H9 (cell line): ENCODE results near the gene ZNF350. TPM values are rescaled to one million over a fixed set of nuclear protein-coding genes. Genes with fewer than 3 reads are reported as not detected.

Source experiments
- DNase-seq: peaks from one replicate; pipeline ENCODE4 v3.0.0-alpha.2; 2017
- H2AFZ ChIP-seq: one replicate; pipeline ENCODE4 v1.6.1; 2013; ENCODE audit warnings: mild to moderate bottlenecking, low read length, control low read depth, moderate library complexity
- H2AK5ac ChIP-seq: 2 replicates; pipeline ENCODE4 v1.6.1; 2013; ENCODE audit warnings: low read length, control low read depth, mixed read lengths; ENCODE audit not compliant: insufficient read length
- H2BK120ac ChIP-seq: one replicate; pipeline ENCODE4 v1.6.1; 2013; ENCODE audit warnings: low read depth, mild to moderate bottlenecking, low read length, control low read depth, inconsistent platforms; ENCODE audit not compliant: poor library complexity, severe bottlenecking
- H2BK12ac ChIP-seq: 2 replicates; pipeline ENCODE4 v1.6.1; 2013; ENCODE audit warnings: low read length, control low read depth, mixed read lengths, low read depth; ENCODE audit not compliant: insufficient read length
- H2BK15ac ChIP-seq: 2 replicates; pipeline ENCODE4 v1.6.1; 2013; ENCODE audit warnings: low read depth, low read length, control low read depth
- H2BK20ac ChIP-seq: one replicate; pipeline ENCODE4 v1.6.1; 2013; ENCODE audit warnings: low read depth, mild to moderate bottlenecking, low read length, control low read depth, inconsistent platforms; ENCODE audit not compliant: poor library complexity, severe bottlenecking
- H2BK5ac ChIP-seq: 2 replicates; pipeline ENCODE4 v1.6.1; 2013; ENCODE audit warnings: low read length, control low read depth, mixed read lengths; ENCODE audit not compliant: insufficient read length
- H3K14ac ChIP-seq: 2 replicates; pipeline ENCODE4 v1.6.1; 2013; ENCODE audit warnings: low read length, control low read depth; ENCODE audit not compliant: insufficient read depth
- H3K18ac ChIP-seq: 2 replicates; pipeline ENCODE4 v1.6.1; 2013; ENCODE audit warnings: low read depth, mild to moderate bottlenecking, mixed read lengths, low read length, control low read depth; ENCODE audit not compliant: insufficient read length
- H3K23ac ChIP-seq: 2 replicates; pipeline ENCODE4 v1.6.1; 2013; ENCODE audit warnings: low read length, control low read depth, mixed read lengths, low read depth; ENCODE audit not compliant: insufficient read length
- H3K23me2 ChIP-seq: 2 replicates; pipeline ENCODE4 v1.6.1; 2013; ENCODE audit warnings: low read depth, mild to moderate bottlenecking, mixed read lengths, low read length, control low read depth; ENCODE audit not compliant: insufficient read length, poor library complexity, severe bottlenecking
- H3K27ac ChIP-seq: 2 replicates; pipeline ENCODE4 v1.5.1; 2013; ENCODE audit warnings: low read length, control low read depth, mixed read lengths, low read depth; ENCODE audit not compliant: insufficient read length
- H3K27me3 ChIP-seq: 2 replicates; pipeline ENCODE4 v1.6.1; 2013; ENCODE audit warnings: low read length, control low read depth, inconsistent platforms; ENCODE audit not compliant: insufficient read depth
- H3K4ac ChIP-seq: 2 replicates; pipeline ENCODE4 v1.6.1; 2013; ENCODE audit warnings: low read depth, mild to moderate bottlenecking, control low read depth, inconsistent platforms, low read length, moderate library complexity
- H3K4me1 ChIP-seq: 2 replicates; pipeline ENCODE4 v1.6.1; 2013; ENCODE audit warnings: low read length, control low read depth, inconsistent platforms; ENCODE audit not compliant: insufficient read depth
- H3K4me2 ChIP-seq: 2 replicates; pipeline ENCODE4 v1.6.1; 2013; ENCODE audit warnings: low read length, control low read depth, mixed read lengths; ENCODE audit not compliant: insufficient read length, insufficient read depth
- H3K56ac ChIP-seq: 2 replicates; pipeline ENCODE4 v1.6.1; 2013; ENCODE audit warnings: low read depth, mild to moderate bottlenecking, mixed read lengths, low read length, control low read depth; ENCODE audit not compliant: insufficient read length
- H3K79me1 ChIP-seq: 2 replicates; pipeline ENCODE4 v1.6.1; 2013; ENCODE audit warnings: low read depth, mild to moderate bottlenecking, moderate library complexity, low read length, control low read depth, inconsistent platforms; ENCODE audit not compliant: insufficient read depth, poor library complexity, severe bottlenecking
- H3K79me2 ChIP-seq: 2 replicates; pipeline ENCODE4 v1.6.1; 2013; ENCODE audit warnings: low read length, control low read depth, inconsistent platforms; ENCODE audit not compliant: insufficient read depth
- H3K9ac ChIP-seq: 2 replicates; pipeline ENCODE4 v1.6.1; 2013; ENCODE audit warnings: low read length, control low read depth, mixed read lengths; ENCODE audit not compliant: insufficient read length; ENCODE audit errors: extremely low read depth
- H3K9me3 ChIP-seq: one replicate; pipeline ENCODE4 v1.6.1; 2013; ENCODE audit warnings: low read depth, low read length, inconsistent platforms; ENCODE audit not compliant: control insufficient read depth
- H3T11ph ChIP-seq: one replicate; pipeline ENCODE4 v1.6.1; 2013; ENCODE audit warnings: mild to moderate bottlenecking, low read length, control low read depth, inconsistent platforms
- H4K20me1 ChIP-seq: one replicate; pipeline ENCODE4 v1.6.1; 2013; ENCODE audit not compliant: control insufficient read depth, insufficient read length, insufficient read depth
- H4K5ac ChIP-seq: 2 replicates; pipeline ENCODE4 v1.6.1; 2013; ENCODE audit warnings: low read depth, mild to moderate bottlenecking, mixed read lengths, low read length, control low read depth; ENCODE audit not compliant: insufficient read length
- H4K8ac ChIP-seq: replicated peaks from 2 replicates; pipeline ENCODE4 v1.6.1; 2013; ENCODE audit warnings: low read length, control low read depth, mixed read lengths, low read depth; ENCODE audit not compliant: insufficient read length
- H4K91ac ChIP-seq: 2 replicates; pipeline ENCODE4 v1.6.1; 2013; ENCODE audit warnings: low read depth, mild to moderate bottlenecking, moderate library complexity, mixed read lengths, low read length, control low read depth; ENCODE audit not compliant: insufficient read length
- H3K27ac Mint-ChIP-seq, 3 experiments: 2 replicates in 2 of 3; 3 replicates in 1 of 3; pipeline ENCODE4 v1.8.0; 2020 to 2021; ENCODE audit warnings: mixed read lengths in 3 of 3, mild to moderate bottlenecking in 1 of 3, moderate library complexity in 1 of 3
- H3K27me3 Mint-ChIP-seq: 2 replicates; pipeline ENCODE4 v1.8.0; 2021; ENCODE audit warnings: low read depth, mild to moderate bottlenecking, moderate library complexity, mixed read lengths
- H3K36me3 Mint-ChIP-seq, 3 experiments: 2 replicates in 2 of 3; 3 replicates in 1 of 3; pipeline ENCODE4 v1.8.0; 2020 to 2021; ENCODE audit warnings: low read depth in 3 of 3, mixed read lengths in 3 of 3; ENCODE audit not compliant: insufficient read depth in 1 of 3
- H3K4me1 Mint-ChIP-seq, 2 experiments: 2 replicates each; pipeline ENCODE4 v1.8.0; 2020; ENCODE audit warnings: mixed read lengths in 2 of 2
- H3K4me3 Mint-ChIP-seq, 2 experiments: 2 replicates in 1 of 2; 3 replicates in 1 of 2; pipeline ENCODE4 v1.8.0; 2020 to 2021; ENCODE audit warnings: mild to moderate bottlenecking in 2 of 2, mixed read lengths in 2 of 2, moderate library complexity in 1 of 2
- H3K9me3 Mint-ChIP-seq, 2 experiments: 2 replicates in 1 of 2; 3 replicates in 1 of 2; pipeline ENCODE4 v1.8.0; 2020; ENCODE audit warnings: mild to moderate bottlenecking in 2 of 2, mixed read lengths in 2 of 2, moderate library complexity in 1 of 2
- CTCF ChIP-seq: fragments of 200-600 bp; sonication (generic); conservative IDR thresholded peaks from 3 replicates; pipeline ENCODE4 v1.8.0; 2021; ENCODE audit warnings: antibody characterized with exemption, mild to moderate bottlenecking
- WGBS: extraction: QIAGEN DNeasy Blood & Tissue Kit; methylation state at CpG from one replicate; pipeline ENCODE4 v1.1.7; 2013; ENCODE audit warnings: missing lambda C conversion rate, low lambda C conversion rate, mixed read lengths; ENCODE audit not compliant: insufficient read length; ENCODE audit errors: extremely low coverage; 5-methylcytosine and 5-hydroxymethylcytosine counted together
- total RNA-seq: library from RNA; stranded (reverse); gene quantifications from 2 replicates; pipeline ENCODE4 v1.2.1, GENCODE V29; 2021

ZNF350 gene
- total RNA-seq, 1 experiment from 2014 or later, result 12.9 TPM

- no peaks in the 10 kb centered on the region for H3K27me3 ChIP-seq
- no peak overlapping the region for H3K27ac ChIP-seq
- no peak overlapping the region for H2BK15ac ChIP-seq
- no CpG with 5 or more reads among the region's 7 CpGs for WGBS
- peaks cover 68 to 78% (median 75%) of the 10 kb centered on the region in 3 experiments for H3K36me3 Mint-ChIP-seq
- H3K9me3 Mint-ChIP-seq, result peaks cover 64 to 87% of the 10 kb centered on the region in 2 experiments
- H4K20me1 ChIP-seq, result no peaks in the 10 kb centered on the region
- no peak overlapping the region for H3K4me2 ChIP-seq
- H3K9me3 ChIP-seq, result peaks cover 39% of the 10 kb centered on the region
- H2BK20ac ChIP-seq, result no peak overlapping the region
- no peak overlapping the region for H3K27ac Mint-ChIP-seq
- TF ChIP-seq CTCF, result no peak
- H3K14ac ChIP-seq, result no peak overlapping the region
- H2AK5ac ChIP-seq, result no peak overlapping the region
- H3K56ac ChIP-seq, result no peak overlapping the region
- H3K79me1 ChIP-seq, result no peaks in the 10 kb centered on the region
- no peak overlapping the region for H2BK5ac ChIP-seq
- H2AFZ ChIP-seq, result no peak overlapping the region
- no peak overlapping the region for H3K9ac ChIP-seq
- H3K4ac ChIP-seq, result no peak overlapping the region
- H4K8ac ChIP-seq, result no peak overlapping the region
- no peak overlapping the region for H3T11ph ChIP-seq
- no peak overlapping the region; a peak in 1 of 5 replicates for H3K4me3 Mint-ChIP-seq
- no peak overlapping the region for H3K18ac ChIP-seq
- H3K4me1 ChIP-seq, result no peaks in the 10 kb centered on the region
- peaks cover 0 to 3% of the 10 kb centered on the region in 2 experiments; a peak in 1 of 4 replicates for H3K4me1 Mint-ChIP-seq
- no peak overlapping the region for H3K23ac ChIP-seq
- H2BK120ac ChIP-seq, result no peak overlapping the region
- H3K23me2 ChIP-seq, result no peaks in the 10 kb centered on the region
- no peak overlapping the region for H2BK12ac ChIP-seq
- no peak for DNase-seq
- no peaks in the 10 kb centered on the region; the same call in 1 of the 2 replicates for H3K27me3 Mint-ChIP-seq
- no peak overlapping the region for H4K91ac ChIP-seq
- H3K79me2 ChIP-seq, result no peaks in the 10 kb centered on the region
- no peak overlapping the region for H4K5ac ChIP-seq
Observed at GRCh38 chr19:51977346-51977745, 9.3 kb downstream of the ZNF350 start.
